Jurkat, Clone E6-1 (cell line): ENCODE results near the gene MERTK.
A peak's percentile ranks its signal among the peaks of the same experiment; 100 is the strongest.
"Not testable (repeated sequence)": the region's sequence is repeated elsewhere in the genome, so short reads cannot be mapped to it uniquely, and the experiment has no call there.

ENCODE experiments used
- DNase-seq: peaks from one replicate; pipeline ENCODE4 v3.0.0-alpha.2; 2011; ENCODE audit warnings: low read depth, low spot score
- H3K4me3 ChIP-seq: 2 replicates; pipeline ENCODE4 v1.5.1; 2011; ENCODE audit warnings: mild to moderate bottlenecking, low read length, control low read depth, moderate library complexity

MERTK gene

DNA sequence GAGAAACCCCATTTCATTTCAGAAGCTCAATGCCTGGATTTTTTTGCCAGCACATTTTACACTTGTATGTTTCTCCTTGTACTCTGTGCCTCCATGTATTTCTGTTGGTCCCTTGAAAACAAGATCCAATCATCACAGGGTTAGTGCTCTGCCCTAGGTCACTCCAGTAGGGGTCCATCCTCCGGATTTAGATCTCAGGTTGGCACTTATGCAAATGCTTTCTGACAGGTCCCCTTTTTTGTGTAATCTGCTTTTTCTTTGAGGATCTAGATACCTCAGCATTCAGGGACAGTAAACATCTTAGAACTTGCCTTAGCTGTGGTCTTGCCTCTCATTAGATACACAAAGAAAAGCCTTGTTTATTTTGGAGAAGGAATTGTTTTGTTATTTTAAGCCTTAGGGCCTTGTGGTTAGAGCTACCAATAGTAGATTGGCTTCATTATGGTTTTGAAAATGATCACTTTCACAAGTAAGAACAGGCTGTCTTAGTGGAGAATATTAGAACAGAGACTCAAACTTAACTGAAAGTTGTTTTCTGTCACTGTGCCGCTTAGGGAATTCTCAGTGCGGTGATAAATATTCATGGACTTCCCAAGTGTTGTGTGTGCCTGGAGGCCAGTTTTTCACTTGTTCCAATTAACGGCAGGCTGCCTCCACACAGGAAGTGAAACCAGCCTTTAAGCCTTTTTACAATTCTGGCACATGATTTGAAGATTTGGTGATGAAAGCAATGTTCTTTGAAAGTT lies 7.8 kb downstream of the MERTK start:
- DNase-seq, result peak; percentile 24
- H3K4me3 ChIP-seq, result no peak overlapping the region; the same call in 1 of the 2 replicates

DNA sequence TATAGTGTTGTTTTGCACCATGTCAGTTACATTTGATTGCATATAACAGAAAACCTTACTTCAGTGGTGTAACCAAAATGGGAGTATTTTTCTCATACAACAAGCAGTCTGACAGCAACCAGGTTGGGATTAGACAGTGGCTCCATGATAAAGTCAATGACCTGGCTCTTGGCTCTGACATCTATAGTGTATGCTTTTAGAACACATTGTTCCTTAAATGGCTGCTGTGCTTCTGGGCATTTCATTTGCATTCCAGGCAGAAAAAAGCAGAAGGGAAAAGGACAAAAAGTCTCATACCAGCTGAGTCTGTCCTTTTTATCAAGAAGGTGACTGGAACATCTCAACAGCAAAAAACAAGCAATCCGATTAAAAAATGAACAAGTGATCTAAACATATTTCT lies 10.2 kb downstream of the MERTK start:
- DNase-seq, result no peak
- no peak overlapping the region for H3K4me3 ChIP-seq

DNA sequence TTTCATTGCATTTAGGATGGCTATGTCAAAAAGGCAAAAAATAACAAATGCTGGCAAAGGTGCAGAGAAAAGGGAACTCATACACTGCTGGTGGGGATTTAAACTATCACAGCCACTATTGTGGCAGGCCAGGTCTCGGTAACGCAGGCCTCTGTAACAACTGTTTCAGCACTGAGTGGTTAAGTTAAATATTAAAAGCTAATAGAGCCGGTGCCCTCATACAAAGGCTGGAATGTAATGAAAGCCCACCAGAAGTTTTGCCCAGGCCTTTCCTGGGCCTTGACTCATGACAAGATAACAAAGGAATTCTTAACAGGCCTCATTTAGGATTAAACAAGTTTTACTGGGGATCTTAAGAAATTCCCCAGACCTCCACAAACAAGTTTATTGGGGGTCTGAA lies 10.7 kb downstream of the MERTK start:
- no peak for DNase-seq
- H3K4me3 ChIP-seq, result no peak overlapping the region

DNA sequence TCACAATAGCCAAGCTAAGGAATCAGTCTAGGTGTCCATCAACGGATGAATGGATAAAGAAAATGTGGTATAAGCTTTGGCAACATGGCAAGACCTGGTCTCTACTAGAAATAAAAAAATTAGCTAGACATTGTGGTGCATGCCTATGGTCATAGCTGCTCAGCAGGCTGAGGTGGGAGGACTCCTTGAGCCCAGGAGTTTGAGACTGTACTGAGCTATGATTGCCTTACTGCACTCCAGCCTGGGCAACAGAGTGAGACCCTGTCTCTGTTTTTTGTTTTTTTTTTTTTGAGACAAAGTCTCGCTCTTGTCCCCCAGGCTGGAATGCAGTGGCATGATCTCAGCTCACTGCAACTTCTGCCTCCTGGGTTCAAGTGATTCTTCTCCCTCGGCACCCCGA lies 11.6 kb downstream of the MERTK start:
- H3K4me3 ChIP-seq, DNase-seq: not testable (repeated sequence)

DNA sequence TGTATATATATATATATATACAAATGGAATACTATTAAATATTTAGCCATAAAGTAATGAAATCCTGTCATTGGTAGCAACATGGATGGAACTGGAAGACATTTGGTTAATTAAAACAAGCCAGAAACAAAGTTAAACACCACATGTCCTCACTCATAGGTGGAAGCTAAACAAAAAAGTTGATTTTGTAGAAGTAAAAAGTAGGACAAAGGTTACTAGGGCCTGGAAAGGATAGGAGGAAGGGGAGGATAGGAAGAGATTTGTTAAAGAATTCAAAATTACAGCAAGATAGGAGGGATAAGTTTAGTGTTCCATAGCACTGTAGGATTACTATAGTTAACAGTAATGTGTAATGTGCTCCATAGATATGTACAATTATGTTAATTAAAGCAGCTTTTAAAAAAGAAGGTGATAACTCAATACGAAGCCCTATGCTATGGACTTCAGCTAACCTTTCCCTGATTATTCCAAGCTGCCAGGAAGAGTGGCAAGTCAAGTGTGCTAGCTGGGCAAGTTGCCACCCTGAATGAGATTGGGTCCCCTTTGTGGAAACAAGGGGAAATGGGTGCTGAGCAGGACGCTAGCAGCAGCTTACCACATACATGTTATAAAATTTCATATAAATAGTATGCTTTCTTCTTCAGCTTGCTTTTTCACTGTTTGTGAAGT lies 12.3 kb downstream of the MERTK start:
- no peak overlapping the region for H3K4me3 ChIP-seq
- no peak for DNase-seq

DNA sequence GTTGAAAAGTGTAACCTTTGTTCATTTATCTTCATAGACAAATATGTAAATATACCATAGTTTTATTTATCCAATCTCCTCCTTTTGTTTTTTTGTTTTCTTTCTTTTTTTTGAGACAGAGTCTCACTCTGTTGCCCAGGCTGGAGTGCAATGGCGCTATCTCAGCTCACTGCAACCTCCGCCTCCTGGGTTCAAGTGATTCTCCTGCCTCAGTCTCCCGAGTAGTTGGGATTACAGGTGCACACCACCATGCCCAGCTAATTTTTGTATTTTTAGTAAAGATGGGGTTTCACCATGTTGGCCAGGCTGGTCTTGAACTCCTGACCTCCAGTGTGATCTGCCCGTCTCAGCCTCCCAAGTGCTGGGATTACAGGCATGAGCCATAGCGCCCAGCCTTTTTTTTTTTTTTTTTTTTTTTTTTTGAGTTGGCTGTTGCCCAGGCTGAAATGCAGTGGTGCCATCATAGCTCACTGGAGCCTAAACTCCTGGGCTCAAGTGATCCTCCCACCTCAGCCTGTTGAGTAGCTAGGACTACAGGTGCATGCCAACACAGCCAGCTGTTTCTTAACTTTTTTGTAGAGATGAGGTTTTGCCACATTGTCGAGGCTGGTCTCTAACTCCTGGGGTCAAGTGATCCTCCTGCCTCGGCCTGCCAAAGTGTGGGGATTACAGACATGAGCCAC lies 13.0 kb downstream of the MERTK start:
- H3K4me3 ChIP-seq, DNase-seq: not testable (repeated sequence)

DNA sequence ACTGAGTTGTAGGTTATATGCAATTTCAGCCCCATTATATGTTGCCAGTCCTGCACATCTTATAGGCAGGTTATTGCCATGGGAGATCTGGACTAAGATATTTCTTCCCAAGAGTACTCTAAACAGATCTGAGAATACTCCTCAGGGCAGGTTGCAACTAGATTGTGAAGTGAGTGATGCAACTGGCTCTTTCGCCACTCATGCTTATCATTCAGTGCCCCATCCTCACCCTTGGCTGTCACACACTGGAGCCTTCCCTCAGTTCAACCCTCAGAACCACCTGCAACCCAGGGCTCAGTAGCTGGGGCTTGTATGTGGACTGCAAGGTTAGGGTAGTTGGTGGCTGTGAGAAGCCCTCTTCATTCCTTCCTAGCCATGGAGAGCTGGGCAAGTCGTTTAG lies 14.1 kb downstream of the MERTK start:
- no peak overlapping the region for H3K4me3 ChIP-seq
- DNase-seq, result no peak

DNA sequence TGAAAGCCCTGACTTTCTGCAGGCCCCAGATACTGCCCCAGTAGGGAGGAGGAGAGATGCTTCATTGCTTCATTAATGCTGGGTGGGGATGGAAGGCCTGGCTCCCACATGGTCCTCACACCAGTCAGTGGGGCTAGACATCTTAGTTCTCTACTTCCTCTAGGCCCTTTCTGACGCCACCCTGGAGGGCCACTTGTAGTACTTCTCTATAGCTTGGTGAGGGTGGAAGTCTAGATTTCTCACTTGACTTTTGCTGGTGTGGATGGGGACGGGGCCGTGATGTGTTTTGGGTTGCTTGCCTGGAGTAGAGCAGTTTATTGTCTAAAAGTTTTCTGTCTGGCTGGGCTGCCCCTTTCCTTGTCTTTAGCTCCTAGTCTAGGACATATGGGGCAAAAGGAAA lies 18.7 kb downstream of the MERTK start:
- DNase-seq, result no peak
- H3K4me3 ChIP-seq, result no peak overlapping the region

DNA sequence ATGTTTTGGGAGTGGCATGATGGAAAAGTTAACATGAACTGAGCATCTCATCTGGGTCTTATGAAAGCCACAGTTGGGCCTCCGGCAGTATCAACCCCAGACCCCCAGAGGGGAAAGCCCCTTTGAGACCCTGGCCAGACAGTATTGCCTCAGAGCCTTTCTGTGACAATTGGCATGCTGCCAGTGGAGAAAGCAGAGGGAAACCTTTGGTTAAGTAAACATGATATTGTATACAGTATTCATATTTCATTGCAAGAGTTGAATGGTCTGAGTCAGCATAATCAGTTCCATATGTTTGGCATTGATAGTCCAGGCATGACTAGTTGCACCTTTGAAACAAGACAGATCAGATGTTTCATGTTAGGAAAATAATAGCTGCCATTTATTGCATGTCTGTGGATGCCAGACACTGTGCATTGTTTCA lies 20.0 kb downstream of the MERTK start:
- no peak for DNase-seq

DNA sequence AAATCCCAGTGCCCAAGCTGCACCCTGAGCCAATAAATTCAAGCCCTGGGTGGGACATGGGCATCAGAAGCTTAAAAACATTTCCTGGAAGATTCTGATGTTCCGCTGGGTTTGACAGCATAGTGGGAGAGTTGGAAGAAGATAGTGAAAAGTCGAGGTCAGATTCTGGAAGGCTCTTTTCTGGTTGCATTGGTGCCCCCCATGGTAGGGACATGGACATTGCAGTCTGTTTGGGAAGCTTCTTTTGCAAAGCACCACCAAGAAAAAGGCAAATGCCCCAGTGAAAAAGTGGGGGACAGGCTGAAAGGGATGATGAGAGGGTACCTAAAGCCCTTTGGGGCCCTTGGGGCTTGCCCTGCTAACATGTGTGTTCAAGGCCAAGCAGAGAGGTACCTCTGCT lies 21.0 kb downstream of the MERTK start:
- DNase-seq, result no peak
- no peak overlapping the region for H3K4me3 ChIP-seq

More for the DNA sequence above, 20.0 kb downstream of the MERTK start:
- no peak overlapping the region for H3K4me3 ChIP-seq

DNA sequence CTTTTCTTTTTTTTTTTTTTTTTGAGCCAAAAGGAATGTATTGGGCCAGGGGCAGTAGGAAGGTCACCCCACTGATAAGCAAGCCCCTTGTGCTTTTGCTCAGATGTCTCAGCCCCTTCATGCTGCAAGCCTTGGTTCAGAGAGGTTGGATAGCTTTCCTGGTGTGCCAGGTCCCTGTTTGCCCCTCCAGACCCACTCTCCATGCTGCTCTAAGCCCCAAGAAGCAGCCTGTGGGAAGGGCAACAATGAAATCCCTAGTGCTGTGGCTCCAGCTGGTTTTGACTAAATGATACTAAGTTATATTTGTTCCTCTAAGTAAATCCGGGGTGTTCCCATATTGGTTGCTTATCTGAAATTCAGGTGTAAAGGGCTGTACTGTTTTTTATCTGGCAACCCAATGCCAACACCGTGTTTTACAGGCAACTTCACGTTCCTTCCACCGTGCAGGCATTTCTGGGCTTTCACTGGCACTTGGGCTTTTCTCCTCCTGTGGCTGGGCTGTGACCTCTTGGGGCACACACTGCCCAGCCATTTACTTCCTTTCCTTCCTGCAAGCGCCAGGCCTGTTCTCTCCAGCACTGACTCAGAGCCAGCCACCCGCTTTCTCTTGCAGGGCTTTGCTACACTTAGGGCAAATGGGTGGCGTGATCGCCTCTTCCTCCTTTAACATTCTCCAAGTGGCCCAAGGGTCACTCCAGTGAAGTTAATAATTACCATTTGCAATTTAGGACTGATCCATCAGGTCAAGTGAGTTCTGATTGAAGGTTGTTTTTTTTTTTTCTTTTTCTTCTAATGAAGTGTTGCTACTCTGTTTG lies 21.6 kb downstream of the MERTK start:
- H3K4me3 ChIP-seq, result no peak overlapping the region
- no peak for DNase-seq

DNA sequence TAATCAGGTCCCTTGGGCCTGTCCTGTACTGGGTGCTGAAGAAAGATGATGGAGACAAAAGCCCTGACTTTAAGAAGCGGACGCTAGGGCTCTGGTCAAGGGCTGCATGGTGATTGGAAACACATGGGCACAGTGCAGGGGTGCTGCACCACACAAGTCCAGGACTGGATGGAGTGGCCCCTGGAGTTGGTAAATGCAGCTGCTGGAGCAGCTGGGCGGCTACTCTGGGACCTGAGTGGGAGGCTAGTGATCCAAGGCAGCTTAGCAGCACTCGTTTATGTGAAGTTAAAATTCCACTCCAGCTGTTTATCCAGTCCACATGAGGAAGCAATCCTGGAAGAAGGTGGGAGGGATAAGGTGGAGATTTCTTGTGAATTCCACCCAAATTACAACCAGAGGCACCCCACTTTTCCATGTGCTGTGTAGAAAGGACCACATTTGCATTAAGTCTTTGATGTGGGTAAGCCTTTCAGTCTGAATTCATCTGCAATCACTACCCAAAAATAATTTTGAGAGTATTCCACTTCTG lies 24.9 kb downstream of the MERTK start:
- no peak overlapping the region for H3K4me3 ChIP-seq
- DNase-seq, result no peak

DNA sequence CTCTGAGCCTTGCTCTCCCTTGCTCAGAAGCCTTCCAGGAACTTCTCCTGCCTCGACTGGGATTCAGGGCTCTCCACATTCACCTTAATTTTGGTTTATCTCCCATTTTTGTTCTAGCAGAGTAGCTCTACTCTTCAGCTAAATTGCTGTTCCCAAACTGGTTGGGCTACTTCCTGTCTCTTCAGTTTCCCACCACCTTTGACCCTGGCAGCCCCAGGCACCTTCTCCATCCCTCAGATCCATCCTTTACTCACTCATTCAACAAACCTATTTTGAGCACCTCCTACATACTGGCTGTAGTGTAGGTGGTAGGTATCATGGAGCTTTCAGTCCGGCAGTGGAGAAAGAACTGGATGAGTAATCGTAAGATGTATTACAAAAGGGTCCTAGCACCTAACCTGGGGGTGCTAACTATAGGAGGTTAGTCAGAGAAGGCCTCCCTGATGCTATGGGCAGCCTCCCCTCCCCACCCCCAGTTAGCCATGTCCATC lies 26.3 kb downstream of the MERTK start:
- no peak for DNase-seq
- no peak overlapping the region for H3K4me3 ChIP-seq

DNA sequence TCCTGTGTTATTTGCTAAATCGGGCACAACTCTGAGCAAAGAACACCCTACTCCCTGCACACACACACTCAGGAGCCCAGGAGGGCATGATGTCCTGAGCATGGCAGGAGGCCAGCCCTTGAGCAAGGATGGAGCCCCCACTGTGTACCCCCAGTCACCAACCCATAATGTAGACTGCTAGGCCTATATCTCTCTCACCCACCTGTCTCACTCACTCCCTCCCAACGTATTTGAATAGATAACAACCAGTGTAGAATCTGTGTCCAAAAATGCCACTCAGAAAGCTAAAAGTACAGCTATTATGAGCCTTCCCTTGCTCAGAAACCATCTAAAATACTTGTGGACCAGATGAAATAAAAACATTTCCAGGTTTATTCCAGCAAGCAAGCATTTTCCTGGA lies 29.3 kb downstream of the MERTK start:
- H3K4me3 ChIP-seq, result no peak overlapping the region
- DNase-seq, result no peak

DNA sequence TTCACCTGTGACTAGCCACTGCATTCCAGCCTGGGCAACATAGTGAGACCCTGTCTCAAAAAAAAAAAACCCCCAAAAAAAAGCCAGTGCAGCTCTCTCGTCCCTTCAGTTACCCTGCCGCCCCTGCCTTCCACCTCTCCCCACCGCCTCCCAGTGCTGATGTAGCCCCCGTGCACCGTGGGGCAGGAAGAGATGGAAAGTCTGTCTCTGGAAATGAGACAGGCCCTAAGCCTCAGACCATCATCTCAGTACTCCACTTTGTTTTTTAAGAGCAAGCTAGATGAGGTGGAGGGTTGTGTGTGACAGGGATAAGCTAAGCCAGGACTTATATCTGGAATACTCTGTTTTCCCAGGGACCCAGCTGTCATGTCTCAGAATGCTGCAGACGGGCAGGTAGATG lies 32.0 kb downstream of the MERTK start:
- no peak for DNase-seq
- H3K4me3 ChIP-seq, result no peak overlapping the region

DNA sequence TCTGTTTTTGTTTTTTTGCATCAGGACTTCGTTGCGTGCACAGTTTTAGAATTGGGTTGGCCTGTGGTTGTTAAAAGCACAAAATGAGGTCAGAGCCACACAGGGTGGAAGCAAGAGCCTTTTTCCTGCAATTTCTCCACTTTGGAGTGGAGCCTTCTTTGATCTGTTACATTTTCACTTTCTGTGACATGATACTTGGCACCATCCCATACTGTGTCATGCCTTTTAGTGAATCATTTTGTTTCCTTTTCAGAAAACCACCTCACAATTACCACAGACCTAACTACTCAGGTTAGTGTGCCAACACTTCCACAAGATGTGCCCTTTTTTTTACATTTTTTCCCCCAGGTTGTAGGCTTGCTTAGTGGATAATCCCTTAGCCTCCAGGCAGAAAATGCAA lies 32.5 kb downstream of the MERTK start:
- no peak overlapping the region for H3K4me3 ChIP-seq
- no peak for DNase-seq

DNA sequence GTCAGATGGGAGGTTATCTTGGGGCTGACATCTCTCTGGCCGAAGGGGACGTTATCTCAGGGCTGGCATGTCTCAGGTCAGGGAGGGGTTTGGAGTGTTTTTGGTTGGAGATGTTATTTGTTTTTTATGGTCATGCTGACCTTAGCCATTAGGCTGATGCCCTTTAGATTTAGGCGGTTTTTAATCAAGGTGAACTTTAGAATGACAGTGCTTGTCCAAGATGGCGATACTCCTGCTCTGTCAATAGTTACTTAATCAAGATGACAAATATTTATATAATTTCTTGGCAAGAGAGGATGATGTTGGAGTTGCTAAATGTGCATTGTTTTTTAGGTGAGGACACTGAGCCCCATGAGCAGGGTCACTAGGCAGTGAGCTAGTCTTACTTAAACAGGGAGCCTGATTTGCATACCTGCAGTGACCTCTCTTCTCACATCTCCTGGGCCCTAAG lies 34.5 kb downstream of the MERTK start:
- no peak for DNase-seq
- no peak overlapping the region for H3K4me3 ChIP-seq

DNA sequence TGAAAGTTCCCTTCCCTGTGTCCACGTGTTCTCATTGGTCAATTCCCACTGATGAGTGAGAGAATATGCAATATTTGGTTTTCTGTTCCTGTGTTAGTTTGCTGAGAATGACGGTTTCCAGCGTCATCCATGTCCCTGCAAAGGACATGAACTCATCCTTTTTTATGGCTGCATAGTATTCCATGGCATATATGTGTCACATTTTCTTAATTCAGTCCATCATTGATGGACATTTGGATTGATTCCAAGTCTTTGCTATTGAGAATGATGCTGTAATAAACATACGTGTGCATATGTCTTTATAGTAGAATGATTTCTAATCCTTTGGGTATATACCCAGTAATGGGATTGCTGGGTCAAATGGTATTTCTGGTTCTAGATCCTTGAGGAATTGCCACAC lies 35.5 kb downstream of the MERTK start:
- not testable (repeated sequence) for DNase-seq, H3K4me3 ChIP-seq

DNA sequence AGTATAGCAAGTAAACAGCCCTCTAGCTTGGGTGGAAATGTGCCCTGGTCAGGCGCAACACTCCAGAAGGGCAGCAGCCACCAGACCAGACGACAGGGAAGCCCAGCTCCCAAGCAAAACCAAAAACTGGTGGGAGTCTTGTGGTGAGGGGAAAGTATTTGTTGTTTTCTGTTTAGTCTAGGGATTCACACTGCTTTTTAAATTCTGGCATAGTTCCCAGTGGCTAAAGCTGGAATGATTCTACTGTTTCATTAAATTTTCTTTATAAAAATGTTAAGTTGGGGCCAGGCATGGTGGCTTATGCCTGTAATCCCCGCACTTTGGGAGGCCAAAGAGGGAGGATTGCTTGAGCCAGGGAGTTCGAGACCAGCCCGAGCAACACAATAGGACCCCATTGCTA lies 38.5 kb downstream of the MERTK start:
- H3K4me3 ChIP-seq, result no peak overlapping the region
- DNase-seq, result no peak
